SK-N-DZ (cell line): ENCODE data around the gene ZNF584.
A peak's percentile ranks its signal among the peaks of the same experiment; 100 is the strongest.
"Not testable (repeated sequence)": the region's sequence is repeated elsewhere in the genome, so short reads cannot be mapped to it uniquely, and the experiment has no call there.

Experiments used
- DNase-seq: peaks from one replicate; pipeline ENCODE4 v3.0.0-alpha.2; 2015; ENCODE audit warnings: low spot score

ZNF584 gene

GRCh38 chr19:58403920-58404478 is 4.5 kb upstream of the ZNF584 start:
- DNase-seq = not testable (repeated sequence)

DNA sequence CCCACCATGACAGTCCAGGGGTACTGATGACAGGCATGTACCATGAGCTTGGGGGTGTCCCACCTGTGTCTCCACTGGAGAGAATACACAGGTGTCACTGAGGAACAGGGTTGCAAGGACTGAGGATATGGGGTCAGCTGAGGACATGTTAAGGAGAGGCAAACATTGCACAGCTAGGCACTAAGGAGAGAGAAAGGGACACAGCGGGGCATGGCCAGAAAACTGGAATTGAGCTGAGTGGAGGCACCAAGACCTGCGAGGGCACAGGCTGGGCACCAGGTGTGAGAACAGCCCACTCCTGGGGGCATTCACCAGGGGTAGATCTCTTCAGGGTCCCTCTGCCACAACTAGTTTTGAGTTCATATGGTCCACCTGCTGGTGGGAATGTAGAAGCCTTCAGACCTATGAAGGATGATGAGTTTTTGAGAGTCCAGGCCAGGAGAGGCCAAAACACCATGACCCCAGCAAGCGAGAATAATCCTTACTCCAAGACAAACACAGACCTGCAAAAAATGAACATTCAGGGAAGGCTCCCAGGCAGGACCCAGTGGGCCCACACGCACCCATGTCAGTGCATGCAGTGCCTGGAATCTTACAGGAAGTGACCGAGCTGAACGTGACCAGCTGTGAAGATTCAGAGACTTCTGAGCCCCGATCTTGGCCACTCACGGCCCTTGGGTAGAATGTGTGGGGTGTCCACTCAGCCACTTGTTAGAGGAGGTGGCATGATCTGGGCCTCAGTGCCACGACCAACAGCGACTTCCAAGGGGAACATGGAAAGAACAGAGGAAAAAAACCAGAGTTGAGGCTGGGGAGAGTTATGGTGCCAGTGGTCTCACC is 1.4 kb upstream of the ZNF584 start:
- DNase-seq = no peak

GRCh38 chr19:58407658-58408151 is 744 bp upstream of the ZNF584 start:
- no peak for DNase-seq

DNA sequence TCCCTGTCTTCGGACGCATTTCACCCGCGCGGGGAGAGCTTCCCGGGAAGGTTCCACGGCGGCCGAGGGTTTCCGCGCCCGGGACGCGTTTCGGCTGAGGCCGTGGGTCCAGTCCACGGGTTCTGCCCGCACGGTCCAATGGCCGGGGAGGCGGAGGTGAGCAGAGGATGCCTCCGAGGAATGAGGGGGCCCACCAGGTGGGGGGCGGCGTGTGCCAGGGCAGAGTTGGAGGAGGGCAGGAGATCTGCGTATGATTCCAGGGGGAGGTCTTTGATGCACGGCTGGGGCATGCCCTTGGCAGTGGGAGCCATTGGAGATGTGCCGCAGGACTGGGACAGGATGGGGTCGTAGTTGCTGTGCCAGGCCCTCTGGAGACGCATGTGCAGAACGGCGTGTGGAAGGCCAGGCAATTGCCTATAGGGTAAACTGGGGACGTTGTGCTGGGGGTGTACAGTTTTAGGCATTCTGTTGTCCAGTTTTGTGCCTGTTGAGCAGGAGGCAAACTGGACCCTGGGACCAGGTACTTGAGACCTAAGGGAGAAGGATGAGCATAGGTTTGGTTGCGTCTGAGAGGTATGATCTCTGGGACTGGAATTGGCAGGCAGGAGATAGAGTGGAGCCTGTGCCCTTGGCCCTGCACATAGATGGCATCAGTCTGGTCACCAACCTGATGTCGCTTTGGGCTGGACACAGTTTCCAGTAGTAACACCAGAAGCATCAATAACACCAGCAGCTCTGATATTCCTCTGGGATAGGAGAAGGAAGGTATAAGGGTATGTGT is 751 bp downstream of the ZNF584 start:
- no peak for DNase-seq

- no peak for DNase-seq
Observed at GRCh38 chr19:58416604-58417003, 8.2 kb downstream of the ZNF584 start.

- DNase-seq = no peak
Observed at GRCh38 chr19:58417071-58417470, 8.6 kb downstream of the ZNF584 start.

- DNase-seq = no peak
Observed at GRCh38 chr19:58428617-58429016, 20.2 kb downstream of the ZNF584 start.

GRCh38 chr19:58429745-58430144 is 21.3 kb downstream of the ZNF584 start:
- no peak for DNase-seq

GRCh38 chr19:58434217-58434616 is 25.8 kb downstream of the ZNF584 start:
- no peak for DNase-seq

- peak; percentile 98 for DNase-seq
Observed at GRCh38 chr19:58439576-58440554, 31.4 kb downstream of the ZNF584 start, which contains the start of gene ZNF132. TSS of gene ZNF132 (minus strand) at chr19:58440153. CDS start at chr19:58439821, 332 bp downstream.

GRCh38 chr19:58440556-58440955 is 32.1 kb downstream of the ZNF584 start:
- no peak for DNase-seq

DNA sequence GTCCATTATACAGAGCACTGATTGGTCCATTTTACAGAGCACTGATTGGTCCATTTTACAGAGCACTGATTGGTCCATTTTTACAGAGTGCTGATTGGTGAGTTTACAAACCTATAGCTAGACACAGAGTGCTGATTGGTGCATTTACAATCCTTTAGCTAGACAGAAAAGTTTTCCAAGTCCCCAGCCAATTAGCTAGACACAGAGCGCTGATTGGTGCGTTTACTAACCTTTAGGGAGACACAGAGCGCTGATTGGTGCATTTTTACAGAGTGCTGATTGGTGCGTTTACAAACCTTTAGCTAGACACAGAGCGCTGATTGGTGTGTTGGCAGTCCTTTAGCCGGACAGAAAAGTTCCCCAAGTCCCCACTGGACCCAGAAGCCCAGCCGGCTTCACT is 34.5 kb downstream of the ZNF584 start:
- not testable (repeated sequence) for DNase-seq

GRCh38 chr19:58448860-58449259 is 40.4 kb downstream of the ZNF584 start:
- DNase-seq = not testable (repeated sequence)

GRCh38 chr19:58449980-58450379 is 41.5 kb downstream of the ZNF584 start:
- DNase-seq = not testable (repeated sequence)

DNA sequence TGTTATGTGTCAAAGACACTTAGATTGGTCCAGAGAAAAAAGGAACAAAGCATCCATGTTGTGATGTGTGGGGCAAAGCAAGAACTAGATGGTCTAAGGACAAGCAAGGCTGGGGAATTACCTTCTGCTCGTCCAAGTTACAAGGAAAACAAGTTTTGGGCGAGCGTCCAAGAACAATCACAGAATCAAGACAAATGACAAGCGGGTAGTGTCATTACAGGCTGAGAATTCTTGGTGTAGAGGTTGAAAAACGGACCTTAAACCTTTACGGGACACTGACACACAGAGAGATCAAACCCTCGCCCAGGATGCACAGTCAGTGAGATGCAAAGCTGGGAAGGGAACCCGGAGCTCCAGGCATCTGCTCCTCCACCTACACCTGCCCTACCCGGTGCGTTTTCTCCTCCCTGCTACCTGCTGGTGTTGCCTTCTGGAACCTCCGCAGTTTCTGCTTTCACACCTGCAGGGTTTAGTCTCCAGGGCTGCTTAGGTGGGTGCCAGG is 42.5 kb downstream of the ZNF584 start:
- DNase-seq = no peak

DNA sequence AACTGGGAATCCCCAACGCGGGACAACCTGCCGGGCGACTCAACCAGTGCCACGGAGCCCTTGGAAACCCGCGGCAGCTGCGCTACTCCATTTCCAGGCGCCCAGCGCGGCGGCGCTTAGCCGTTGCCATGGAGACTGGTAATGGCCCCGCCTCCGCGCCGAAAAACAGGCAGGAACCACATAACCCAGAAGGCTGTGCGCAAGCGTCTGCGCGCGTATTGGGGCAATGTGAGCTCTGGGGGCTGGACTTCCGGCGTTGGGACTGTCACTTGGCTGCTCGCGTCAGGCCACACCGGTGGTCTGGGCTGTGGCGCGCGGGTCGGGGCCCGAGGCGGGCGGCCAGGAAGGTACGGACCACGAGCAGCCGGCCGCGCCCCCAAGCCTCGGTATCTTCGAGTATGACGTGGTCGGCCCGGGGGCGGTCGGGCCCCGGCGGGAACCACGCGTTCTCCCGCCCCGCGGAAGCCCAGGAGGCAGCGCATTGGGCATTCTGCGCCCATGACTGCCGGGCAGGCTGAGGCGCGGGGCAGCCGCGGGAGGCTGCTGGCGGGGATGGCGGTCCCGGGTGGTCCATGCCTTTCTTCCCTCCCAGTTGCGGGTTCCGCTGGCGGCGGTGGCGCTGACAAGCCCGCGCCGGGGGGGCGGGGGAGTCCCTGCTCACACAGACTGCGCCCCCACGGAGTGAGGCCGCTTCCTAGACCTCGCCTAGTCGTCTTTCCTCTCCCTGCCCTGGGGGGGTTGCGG is 43.1 kb downstream of the ZNF584 start, which contains the start of gene ZNF324B:
Gene ZNF324B (plus strand): TSS at position 265 of the 744 bp plus-strand sequence. CDS start 2,080 bp downstream, outside the sequence.
- DNase-seq = peak; percentile 91

GRCh38 chr19:58453743-58454142 is 45.3 kb downstream of the ZNF584 start:
- no peak for DNase-seq

DNA sequence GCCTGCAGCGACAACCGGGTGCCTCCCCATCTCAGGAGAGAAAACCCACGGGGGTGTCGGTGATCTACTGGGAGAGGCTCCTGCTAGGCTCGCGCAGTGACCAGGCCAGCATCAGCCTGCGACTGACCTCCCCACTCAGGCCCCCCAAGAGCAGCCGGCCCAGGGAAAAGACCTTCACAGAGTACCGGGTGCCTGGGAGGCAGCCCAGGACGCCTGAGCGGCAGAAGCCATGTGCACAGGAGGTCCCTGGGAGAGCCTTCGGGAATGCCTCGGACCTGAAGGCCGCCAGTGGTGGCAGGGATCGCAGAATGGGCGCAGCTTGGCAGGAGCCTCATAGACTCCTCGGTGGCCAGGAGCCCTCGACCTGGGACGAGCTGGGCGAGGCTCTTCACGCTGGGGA is 46.9 kb downstream of the ZNF584 start:
- DNase-seq = no peak

GRCh38 chr19:58456111-58456510 is 47.7 kb downstream of the ZNF584 start:
- DNase-seq = no peak

DNA sequence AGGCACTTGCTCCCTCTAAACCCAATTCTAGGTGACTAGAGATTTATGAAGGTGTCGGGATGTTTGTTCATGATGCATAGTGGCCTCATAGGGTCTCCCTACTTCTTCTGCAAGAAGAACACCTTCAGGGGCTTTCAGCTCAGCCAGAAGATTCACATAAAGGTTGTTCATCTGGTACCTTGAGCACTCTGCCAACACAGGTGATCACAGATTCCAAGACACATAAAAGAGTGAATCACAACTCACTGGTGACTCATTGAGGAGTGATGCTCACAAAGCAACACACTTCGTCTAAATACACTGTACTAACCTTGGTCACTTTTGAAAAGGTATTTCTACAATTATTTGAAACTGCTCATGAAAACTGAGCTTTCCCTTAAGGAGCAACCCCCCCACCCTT is 51.6 kb downstream of the ZNF584 start:
- DNase-seq = no peak
